GM12891 (cell line): ENCODE results near the gene CNTNAP4.

Experiments used
- POLR2A ChIP-seq: IDR thresholded peaks from 2 replicates; pipeline ENCODE4 v1.6.1; 2011; ENCODE audit warnings: low read depth, low read length, control low read depth
- POLR2AphosphoS5 ChIP-seq: IDR thresholded peaks from 2 replicates; pipeline ENCODE4 v1.6.1; 2011; ENCODE audit warnings: low read depth, low read length, control low read depth

GRCh38 chr16:76345163-76345661 is 68.0 kb downstream of the CNTNAP4 start:
- TF ChIP-seq POLR2AphosphoS5 (no peak), POLR2A (no peak)
